ENCODE results near the gene CARD11. TPM values are rescaled to one million over a fixed set of nuclear protein-coding genes. Genes with fewer than 3 reads are reported as not detected.
"Not testable (repeated sequence)": the region's sequence is repeated elsewhere in the genome, so short reads cannot be mapped to it uniquely, and the experiment has no call there.

CARD11 gene
- total RNA-seq, 4 donors from 2014 or later, result 0.96 to 47.5 (median 6.6) TPM

DNA sequence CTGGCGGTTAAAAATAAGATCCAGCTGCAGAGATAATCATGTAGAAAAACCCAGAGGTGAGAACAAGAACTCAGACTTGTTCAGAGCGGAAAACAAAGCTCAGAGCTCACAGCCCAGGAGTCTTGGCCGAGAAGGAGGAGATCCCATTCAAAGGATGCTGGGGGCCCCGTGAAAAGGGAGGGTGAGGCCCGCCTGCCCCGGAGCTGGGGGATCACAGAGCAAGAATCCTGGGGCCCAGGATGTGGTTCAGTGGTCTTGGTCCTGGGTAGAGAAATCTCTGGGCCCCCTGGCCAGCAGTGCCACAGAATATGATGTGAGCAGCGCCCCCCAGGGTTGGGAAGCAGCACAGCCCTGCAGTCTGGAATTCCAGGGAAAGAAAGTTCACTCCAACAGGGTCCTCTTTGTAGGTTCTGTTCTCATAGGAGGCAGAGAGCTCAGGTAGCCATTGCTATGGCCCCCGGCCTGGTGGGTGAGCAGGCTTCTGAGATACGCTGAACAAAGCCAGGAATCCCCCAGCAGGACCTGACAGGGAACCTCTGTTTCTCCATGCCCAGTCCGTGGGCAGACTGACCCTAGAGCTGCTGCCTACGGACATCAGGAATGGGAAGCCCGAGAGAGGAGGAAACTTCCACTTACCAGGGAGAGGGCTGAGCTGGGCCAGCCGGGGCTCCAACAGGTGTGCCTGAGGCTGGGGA, 121.9 kb downstream of the CARD11 start:
- Histone ChIP-seq H3K36me3 (no peaks in the 10 kb centered on the region), H3K9me3 (no peaks in the 10 kb centered on the region), H3K27me3 (no peaks in the 10 kb centered on the region), H3K4me1 (no peaks in the 10 kb centered on the region), H3K4me3 (no peak overlapping the region), H3K27ac (no peak overlapping the region)
- 53 to 65% methylated on average over 2 to 13 of the region's 13 CpGs for WGBS, 2 donors (ENCODE audit: low coverage in 1 of 2)
- no peak for TF ChIP-seq POLR2AphosphoS5 (IDR thresholded peaks at IDR 0.05)
- no peak for TF ChIP-seq EP300 (IDR thresholded peaks at IDR 0.05; ENCODE audit: low read depth)
- TF ChIP-seq POLR2A (IDR thresholded peaks at IDR 0.05), result no peak
- TF ChIP-seq, protein P1, sequence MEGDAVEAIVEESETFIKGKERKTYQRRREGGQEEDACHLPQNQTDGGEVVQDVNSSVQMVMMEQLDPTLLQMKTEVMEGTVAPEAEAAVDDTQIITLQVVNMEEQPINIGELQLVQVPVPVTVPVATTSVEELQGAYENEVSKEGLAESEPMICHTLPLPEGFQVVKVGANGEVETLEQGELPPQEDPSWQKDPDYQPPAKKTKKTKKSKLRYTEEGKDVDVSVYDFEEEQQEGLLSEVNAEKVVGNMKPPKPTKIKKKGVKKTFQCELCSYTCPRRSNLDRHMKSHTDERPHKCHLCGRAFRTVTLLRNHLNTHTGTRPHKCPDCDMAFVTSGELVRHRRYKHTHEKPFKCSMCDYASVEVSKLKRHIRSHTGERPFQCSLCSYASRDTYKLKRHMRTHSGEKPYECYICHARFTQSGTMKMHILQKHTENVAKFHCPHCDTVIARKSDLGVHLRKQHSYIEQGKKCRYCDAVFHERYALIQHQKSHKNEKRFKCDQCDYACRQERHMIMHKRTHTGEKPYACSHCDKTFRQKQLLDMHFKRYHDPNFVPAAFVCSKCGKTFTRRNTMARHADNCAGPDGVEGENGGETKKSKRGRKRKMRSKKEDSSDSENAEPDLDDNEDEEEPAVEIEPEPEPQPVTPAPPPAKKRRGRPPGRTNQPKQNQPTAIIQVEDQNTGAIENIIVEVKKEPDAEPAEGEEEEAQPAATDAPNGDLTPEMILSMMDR (IDR thresholded peaks at IDR 0.05), result no peak
- in situ Hi-C loops (cut with MboI; ENCODE audit: low pct_ligation_motif_present in 1 of 4, low pct_unique_long_range_greater_than_20kb in 1 of 4, low sequenced_read_pairs in 3 of 4), result no loop called here
- no peak for DNase-seq
- intact Hi-C loops (cut with DNase I; ENCODE audit: low total_unique reads), result no loop called here

DNA sequence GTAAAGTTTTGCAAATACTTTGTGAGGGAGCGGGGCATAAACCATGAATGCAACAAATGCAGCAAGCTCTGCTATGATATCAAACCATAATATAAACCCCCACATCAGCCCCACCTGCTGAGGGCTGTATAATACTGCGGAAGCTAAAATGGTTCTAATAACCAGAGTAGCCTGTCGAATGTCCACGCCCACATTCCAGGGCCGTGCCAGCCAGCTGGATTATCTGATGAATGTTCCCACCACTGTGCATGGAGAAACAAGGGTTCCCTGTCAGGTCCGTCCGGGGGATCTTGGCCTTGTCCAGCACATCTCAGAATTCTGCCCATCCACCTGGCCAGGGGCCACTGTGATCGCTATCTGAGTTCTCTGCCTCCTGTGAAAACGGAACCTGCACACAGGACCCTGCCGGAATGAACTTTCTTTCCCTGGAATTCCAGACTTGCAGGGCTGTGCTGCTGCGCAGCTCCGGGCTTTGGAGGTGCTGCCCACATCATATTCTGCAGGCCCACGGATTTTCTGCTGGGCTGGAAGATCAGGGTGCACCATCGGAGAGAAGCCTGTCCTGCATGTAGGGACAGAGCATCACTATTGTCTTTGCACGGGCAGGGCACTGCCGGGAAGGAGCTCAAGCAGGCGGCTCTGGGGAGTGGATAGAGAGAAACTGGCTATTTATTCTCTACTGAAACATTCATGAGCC, 122.6 kb downstream of the CARD11 start:
- intact Hi-C loops (cut with DNase I; ENCODE audit: low total_unique reads), result no loop called here
- Histone ChIP-seq H3K27me3 (no peaks in the 10 kb centered on the region), H3K4me3 (no peak overlapping the region), H3K4me1 (no peaks in the 10 kb centered on the region), H3K36me3 (no peaks in the 10 kb centered on the region), H3K27ac (no peak overlapping the region), H3K9me3 (no peaks in the 10 kb centered on the region)
- in situ Hi-C loops (cut with MboI; ENCODE audit: low pct_ligation_motif_present in 1 of 4, low pct_unique_long_range_greater_than_20kb in 1 of 4, low sequenced_read_pairs in 3 of 4), result no loop called here
- no peak for DNase-seq
- TF ChIP-seq POLR2A (IDR thresholded peaks at IDR 0.05), result no peak
- WGBS, 2 donors (ENCODE audit: low coverage in 1 of 2), result 0 to 70% methylated on average over 1 to 16 of the region's 17 CpGs

DNA sequence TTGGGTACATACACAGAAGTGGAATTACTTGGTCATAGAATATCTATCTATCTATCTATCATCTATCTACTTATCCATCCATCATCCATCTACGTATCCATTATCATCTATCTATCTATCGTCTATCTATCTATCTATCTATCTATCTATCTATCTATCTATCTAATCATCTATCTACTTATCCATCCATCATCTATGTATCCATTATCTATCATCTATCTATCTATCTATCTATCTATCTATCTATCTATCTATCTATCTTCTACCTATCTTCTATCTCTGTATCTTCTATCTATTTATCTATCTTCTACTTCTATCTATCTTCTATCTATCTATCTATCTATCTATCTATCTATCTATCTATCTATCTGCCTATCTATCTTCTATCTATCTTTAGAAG, 123.2 kb downstream of the CARD11 start:
- H3K36me3 ChIP-seq; in situ Hi-C loops (cut with MboI; ENCODE audit: low pct_ligation_motif_present in 1 of 4, low pct_unique_long_range_greater_than_20kb in 1 of 4, low sequenced_read_pairs in 3 of 4); H3K9me3 ChIP-seq; H3K27me3 ChIP-seq; H3K4me3 ChIP-seq; DNase-seq; H3K27ac ChIP-seq; H3K4me1 ChIP-seq; intact Hi-C loops (cut with DNase I; ENCODE audit: low total_unique reads): not testable (repeated sequence)
- 67 to 93% methylated on average over 2 of the region's 2 CpGs for WGBS, 2 donors (ENCODE audit: low coverage in 1 of 2)

DNA sequence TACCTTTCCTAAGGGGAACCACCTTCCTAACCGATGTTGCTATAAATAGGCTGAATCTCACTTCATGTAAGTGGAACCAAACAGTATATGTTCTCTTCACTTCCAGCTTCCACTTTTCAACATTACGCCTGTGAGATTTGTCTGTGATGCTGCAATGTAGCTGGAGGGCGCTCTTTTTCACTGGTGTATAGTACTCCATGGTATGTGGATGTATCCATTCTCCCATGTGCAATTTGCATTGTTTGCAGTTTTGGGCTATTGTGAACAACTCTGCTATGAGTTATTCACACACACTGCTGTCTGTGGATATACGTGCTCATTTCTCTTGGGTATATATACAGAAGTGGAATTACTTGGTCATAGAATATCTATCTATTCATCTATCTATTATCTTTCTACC, 123.6 kb downstream of the CARD11 start:
- no peak for DNase-seq
- Histone ChIP-seq H3K27ac (no peak overlapping the region), H3K36me3 (no peaks in the 10 kb centered on the region), H3K4me1 (no peaks in the 10 kb centered on the region), H3K4me3 (no peak overlapping the region), H3K27me3 (no peaks in the 10 kb centered on the region), H3K9me3 (no peaks in the 10 kb centered on the region)
- intact Hi-C loops (cut with DNase I; ENCODE audit: low total_unique reads) (no loop called here), in situ Hi-C loops (cut with MboI; ENCODE audit: low pct_ligation_motif_present in 1 of 4, low pct_unique_long_range_greater_than_20kb in 1 of 4, low sequenced_read_pairs in 3 of 4) (no loop called here)
- TF ChIP-seq, protein P1 (IDR thresholded peaks at IDR 0.05), result no peak
- no peak for TF ChIP-seq POLR2AphosphoS5 (IDR thresholded peaks at IDR 0.05)
- no peak for TF ChIP-seq POLR2A (IDR thresholded peaks at IDR 0.05)
- TF ChIP-seq EP300 (IDR thresholded peaks at IDR 0.05; ENCODE audit: low read depth), result no peak
- 96% methylated on average over 4 of the region's 4 CpGs; no CpG with 5 or more reads in 1 of the 2 donors for WGBS, 2 donors (ENCODE audit: low coverage in 1 of 2)

DNA sequence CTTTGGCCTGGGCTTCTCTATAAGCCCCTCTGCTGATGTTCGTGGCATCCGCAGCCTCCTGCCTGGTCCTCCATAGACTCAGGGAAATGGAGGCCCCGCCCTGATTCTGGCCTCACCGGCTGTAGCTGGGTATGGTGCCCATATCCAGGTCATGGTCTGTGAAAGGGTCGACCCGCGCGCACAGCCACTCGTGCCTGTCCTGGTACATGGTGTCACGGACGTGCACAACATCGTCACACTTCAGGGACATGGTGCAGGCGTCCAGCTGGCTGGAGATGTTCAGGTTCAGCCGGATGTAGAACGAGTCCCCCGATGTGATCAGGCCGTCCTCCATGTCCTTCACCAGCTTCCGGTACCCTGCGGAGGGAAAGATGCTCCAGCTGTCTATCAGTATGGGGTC, 124.4 kb downstream of the CARD11 start:
- Histone ChIP-seq H3K27ac (no peak overlapping the region), H3K4me1 (no peaks in the 10 kb centered on the region), H3K9me3 (no peaks in the 10 kb centered on the region), H3K36me3 (no peaks in the 10 kb centered on the region), H3K27me3 (no peaks in the 10 kb centered on the region), H3K4me3 (no peak overlapping the region)
- TF ChIP-seq EP300 (IDR thresholded peaks at IDR 0.05; ENCODE audit: low read depth) (no peak), POLR2AphosphoS5 (IDR thresholded peaks at IDR 0.05) (no peak), POLR2A (IDR thresholded peaks at IDR 0.05) (no peak)
- TF ChIP-seq, protein P1 (IDR thresholded peaks at IDR 0.05), result no peak
- no peak for DNase-seq
- 95% methylated on average over 19 of the region's 19 CpGs; no CpG with 5 or more reads in 1 of the 2 donors for WGBS, 2 donors (ENCODE audit: low coverage in 1 of 2)
- in situ Hi-C loops (cut with MboI; ENCODE audit: low pct_ligation_motif_present in 1 of 4, low pct_unique_long_range_greater_than_20kb in 1 of 4, low sequenced_read_pairs in 3 of 4) (no loop called here), intact Hi-C loops (cut with DNase I; ENCODE audit: low total_unique reads) (no loop called here)
